ENCODE results near the gene BRD9. TPM values are rescaled to one million over a fixed set of nuclear protein-coding genes. Genes with fewer than 3 reads are reported as not detected.

BRD9 gene
- total RNA-seq, 2 experiments from 2014 or later: 46.6 to 51.7 TPM

DNA sequence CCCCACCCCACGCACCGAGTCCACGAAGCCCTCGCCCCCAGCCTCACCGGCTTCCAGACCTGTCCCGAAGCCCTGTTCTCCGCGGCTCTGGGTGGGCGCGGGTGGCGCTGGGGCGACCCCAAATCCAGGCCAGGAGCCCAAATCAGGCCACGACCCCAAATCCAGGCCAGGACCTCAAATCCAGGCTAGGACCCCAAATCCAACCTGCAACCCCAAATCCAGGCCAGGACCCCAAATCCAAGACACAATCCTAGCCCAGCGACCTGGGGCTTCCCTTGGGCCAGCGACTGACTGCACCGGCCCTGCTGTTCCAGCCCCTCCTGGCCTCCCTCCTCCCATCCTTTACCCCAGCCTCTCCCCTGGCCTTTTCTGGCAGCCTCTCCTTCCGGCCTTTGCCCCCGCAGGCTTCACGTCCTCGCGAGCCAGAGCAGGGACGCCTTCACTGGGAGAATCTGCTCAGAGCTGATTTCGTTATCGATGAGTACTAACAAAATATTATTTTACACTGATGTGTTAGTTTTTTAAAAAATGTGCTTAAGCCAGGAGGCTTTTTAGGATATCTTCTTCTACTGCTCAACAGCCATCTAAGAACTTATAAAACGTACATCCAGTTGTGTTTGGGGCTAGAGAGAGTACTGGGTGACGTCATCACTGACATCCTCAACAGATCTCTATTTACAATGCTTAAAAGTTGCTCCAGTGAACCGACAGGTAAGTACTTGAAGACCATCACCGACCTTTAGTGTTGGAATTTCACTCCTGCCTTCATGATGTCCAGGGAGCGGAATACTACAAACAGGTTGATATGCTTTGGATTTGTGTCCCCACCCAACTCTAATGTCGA is 34.8 kb upstream of the BRD9 start:
- peaks cover 8% of the 10 kb centered on the region for H3K4me1 Mint-ChIP-seq (ENCODE audit: low read depth)
- DNase-seq: no peak
- peaks cover 34% of the 10 kb centered on the region for H3K27me3 Mint-ChIP-seq
- no peak for ATAC-seq
- no peaks in the 10 kb centered on the region for H3K36me3 Mint-ChIP-seq (ENCODE audit: low read depth)
- no peaks in the 10 kb centered on the region for H3K9me3 Mint-ChIP-seq
- TF ChIP-seq, protein P1, sequence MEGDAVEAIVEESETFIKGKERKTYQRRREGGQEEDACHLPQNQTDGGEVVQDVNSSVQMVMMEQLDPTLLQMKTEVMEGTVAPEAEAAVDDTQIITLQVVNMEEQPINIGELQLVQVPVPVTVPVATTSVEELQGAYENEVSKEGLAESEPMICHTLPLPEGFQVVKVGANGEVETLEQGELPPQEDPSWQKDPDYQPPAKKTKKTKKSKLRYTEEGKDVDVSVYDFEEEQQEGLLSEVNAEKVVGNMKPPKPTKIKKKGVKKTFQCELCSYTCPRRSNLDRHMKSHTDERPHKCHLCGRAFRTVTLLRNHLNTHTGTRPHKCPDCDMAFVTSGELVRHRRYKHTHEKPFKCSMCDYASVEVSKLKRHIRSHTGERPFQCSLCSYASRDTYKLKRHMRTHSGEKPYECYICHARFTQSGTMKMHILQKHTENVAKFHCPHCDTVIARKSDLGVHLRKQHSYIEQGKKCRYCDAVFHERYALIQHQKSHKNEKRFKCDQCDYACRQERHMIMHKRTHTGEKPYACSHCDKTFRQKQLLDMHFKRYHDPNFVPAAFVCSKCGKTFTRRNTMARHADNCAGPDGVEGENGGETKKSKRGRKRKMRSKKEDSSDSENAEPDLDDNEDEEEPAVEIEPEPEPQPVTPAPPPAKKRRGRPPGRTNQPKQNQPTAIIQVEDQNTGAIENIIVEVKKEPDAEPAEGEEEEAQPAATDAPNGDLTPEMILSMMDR (IDR thresholded peaks at IDR 0.05): no peak
- POLR2A ChIA-PET: no interaction called here
- no peak overlapping the region for H3K27ac Mint-ChIP-seq
- CTCF ChIA-PET: interaction anchor here (1.5 to 8.9 kb wide), 2 partner anchors 10 to 82 kb away, joined by 4 to 105 read pairs; partner anchors contain the start of gene NKD2
- H3K4me3 Mint-ChIP-seq: no peak overlapping the region
- intact Hi-C loops (cut with micrococcal nuclease): no loop called here

DNA sequence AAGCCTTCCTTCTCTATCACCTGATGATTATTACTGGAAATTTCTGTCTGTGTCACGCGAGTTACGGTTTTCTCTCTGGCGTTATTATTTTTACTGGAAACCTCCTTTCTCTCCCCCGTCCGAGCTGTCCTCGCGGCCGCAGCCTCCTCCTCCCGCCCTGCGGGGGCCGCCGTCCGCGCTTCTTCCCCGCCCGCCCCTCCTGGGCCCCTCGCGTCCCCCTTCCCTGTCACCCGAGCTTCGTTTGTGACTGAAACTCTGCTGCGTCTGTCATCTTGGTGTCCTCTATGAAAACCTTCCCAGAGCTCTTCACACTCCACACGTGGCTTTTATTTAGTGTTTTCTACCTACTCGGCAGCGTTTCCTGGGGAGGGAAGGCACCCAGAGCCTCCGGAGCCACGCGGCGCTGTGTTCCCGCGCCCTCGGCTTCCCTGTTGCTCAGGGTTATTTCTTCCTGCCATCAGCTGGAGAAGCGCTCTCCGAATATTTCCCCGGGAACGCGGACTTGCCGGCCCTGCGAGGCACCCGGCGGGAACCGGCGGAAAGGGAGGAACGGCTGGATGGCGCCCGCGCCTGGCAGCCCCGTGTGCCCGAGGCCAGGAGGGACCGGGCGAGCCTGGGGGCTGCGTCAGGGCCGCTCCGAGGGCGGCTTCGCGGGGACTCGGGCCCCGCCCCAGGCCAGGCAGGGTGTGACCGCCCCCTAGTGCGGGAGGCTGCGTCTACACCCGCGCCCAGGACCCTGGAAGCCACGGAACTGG is 34.0 kb upstream of the BRD9 start:
- H3K27me3 Mint-ChIP-seq: peaks cover 34% of the 10 kb centered on the region
- TF ChIP-seq, protein P1 (IDR thresholded peaks at IDR 0.05): no peak
- no peaks in the 10 kb centered on the region for H3K9me3 Mint-ChIP-seq
- H3K4me1 Mint-ChIP-seq (ENCODE audit: low read depth): peaks cover 8% of the 10 kb centered on the region
- ATAC-seq (peak; percentile 75), DNase-seq (peak; percentile 42)
- CTCF ChIA-PET: interaction anchor here (1.1 to 8.9 kb wide), 3 partner anchors 11 to 83 kb away, joined by 3 to 105 read pairs (median 4); partner anchors contain the start of gene NKD2
- H3K36me3 Mint-ChIP-seq (ENCODE audit: low read depth): no peaks in the 10 kb centered on the region
- POLR2A ChIA-PET: no interaction called here
- no peak overlapping the region for H3K27ac Mint-ChIP-seq
- intact Hi-C loops (cut with micrococcal nuclease): no loop called here
- no peak overlapping the region for H3K4me3 Mint-ChIP-seq

DNA sequence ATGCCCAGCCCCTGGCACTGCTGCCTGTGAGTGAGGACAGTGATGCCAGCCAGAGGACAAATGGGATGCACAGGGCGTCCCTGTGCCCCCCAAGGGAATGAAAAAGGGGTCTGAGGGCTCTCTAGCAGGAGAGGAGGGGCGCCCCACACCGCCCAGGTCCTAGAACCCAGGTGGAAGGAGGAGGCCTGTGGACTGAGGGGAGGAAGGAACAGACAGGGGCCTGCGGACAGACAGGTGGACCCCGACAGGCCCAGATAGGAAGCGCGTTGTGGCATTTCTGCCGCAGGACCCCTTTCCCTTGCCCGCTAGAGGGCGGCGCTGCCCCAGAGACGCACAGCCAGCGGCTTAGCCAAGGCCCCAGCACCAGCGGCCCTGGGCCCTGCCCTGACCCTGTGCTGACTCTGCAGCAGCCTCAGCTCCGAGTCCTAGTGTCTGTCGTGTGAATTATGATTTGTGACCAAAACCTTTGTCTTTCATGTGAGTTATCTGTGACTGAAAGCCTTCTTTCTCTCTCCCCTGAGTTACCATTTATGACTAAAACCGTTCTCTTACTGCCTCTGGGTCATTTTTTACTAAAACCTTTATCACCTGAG is 30.8 kb upstream of the BRD9 start:
- peak; percentile 91 for ATAC-seq
- DNase-seq: peak; percentile 85
- no peak overlapping the region for H3K4me3 Mint-ChIP-seq
- H3K36me3 Mint-ChIP-seq (ENCODE audit: low read depth): peaks cover 7% of the 10 kb centered on the region
- no peak overlapping the region for H3K27ac Mint-ChIP-seq
- POLR2A ChIA-PET: interaction anchor here (0.6 to 0.8 kb wide), 2 partner anchors 250 to 476 kb away, joined by 3 read pairs; no protein-coding TSS in a partner anchor
- intact Hi-C loops (cut with micrococcal nuclease): loop anchor here (5.0 kb wide), 2 partner anchors 89 to 219 kb away; no protein-coding TSS in a partner anchor
- CTCF ChIA-PET: interaction anchor here (0.7 to 8.9 kb wide), 51 partner anchors 10 to 720 kb away, joined by 3 to 105 read pairs (median 4); partner anchors contain the start of genes NKD2 and TRIP13
- TF ChIP-seq, protein P1 (IDR thresholded peaks at IDR 0.05): peak; percentile 92
- H3K4me1 Mint-ChIP-seq (ENCODE audit: low read depth): peaks cover 8% of the 10 kb centered on the region
- no peaks in the 10 kb centered on the region for H3K9me3 Mint-ChIP-seq
- H3K27me3 Mint-ChIP-seq: peaks cover 28% of the 10 kb centered on the region

DNA sequence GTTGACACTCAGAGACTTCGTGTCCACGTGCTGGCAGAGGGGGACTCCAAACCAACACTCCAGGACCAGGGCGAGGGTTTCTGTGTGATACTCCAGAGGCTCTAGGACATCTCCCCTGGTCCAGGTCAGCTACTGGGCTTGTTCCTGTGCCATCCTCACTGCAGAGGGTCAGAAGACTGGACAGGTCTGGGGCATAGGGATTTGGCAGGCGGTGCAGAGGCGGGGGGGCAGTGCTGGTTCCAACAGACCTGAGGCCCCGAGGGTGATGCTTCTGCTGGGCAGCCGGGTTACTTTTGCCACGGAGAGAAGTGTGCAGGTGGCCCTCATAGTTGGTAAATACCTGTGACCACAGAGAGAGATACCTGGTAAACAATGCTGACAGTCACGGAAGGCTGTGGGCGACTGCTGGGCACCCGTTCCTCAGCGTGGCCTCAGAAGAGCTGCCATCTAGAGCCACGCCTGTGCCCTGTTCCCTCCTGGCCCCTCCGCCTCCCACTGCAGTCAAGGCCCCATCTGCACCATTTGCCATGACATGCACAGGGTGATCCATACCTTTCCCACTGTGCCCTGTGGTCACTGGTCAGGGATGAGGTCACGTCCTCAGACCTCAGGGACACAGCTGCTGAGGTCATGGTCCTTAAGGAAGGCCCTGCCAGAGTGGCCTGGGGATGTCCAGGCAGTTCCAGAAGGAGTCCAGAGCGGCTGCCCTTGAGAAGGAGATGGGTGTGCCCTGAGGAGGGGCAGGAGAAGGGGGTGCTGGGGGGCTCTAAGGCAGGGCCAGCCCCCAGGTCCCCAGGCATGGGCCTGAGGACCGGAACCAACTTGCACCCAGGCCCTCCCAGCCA is 30.1 kb upstream of the BRD9 start:
- peaks cover 23% of the 10 kb centered on the region for H3K27me3 Mint-ChIP-seq
- DNase-seq (no peak), ATAC-seq (no peak)
- intact Hi-C loops (cut with micrococcal nuclease): loop anchor here (5.0 kb wide), 2 partner anchors 90 to 220 kb away; no protein-coding TSS in a partner anchor
- H3K36me3 Mint-ChIP-seq (ENCODE audit: low read depth): peaks cover 11% of the 10 kb centered on the region
- ChIA-PET CTCF (interaction anchor here (1.0 to 8.9 kb wide), 13 partner anchors 14 to 252 kb away, joined by 3 to 105 read pairs (median 6); partner anchors contain the start of gene NKD2), POLR2A (no interaction called here)
- TF ChIP-seq, protein P1 (IDR thresholded peaks at IDR 0.05): no peak
- H3K27ac Mint-ChIP-seq: no peak overlapping the region
- H3K9me3 Mint-ChIP-seq: no peaks in the 10 kb centered on the region
- no peak overlapping the region for H3K4me3 Mint-ChIP-seq
- H3K4me1 Mint-ChIP-seq (ENCODE audit: low read depth): peaks cover 8% of the 10 kb centered on the region

Data from activated CD8-positive, alpha-beta T cell treated with anti-CD3 and anti-CD28 coated beads for 36 hours (primary cell).